Endothelial cell of umbilical vein (primary cell): ENCODE results near the gene GSG1L. TPM values are rescaled to one million over a fixed set of nuclear protein-coding genes. Genes with fewer than 3 reads are reported as not detected.

Experiments used
- BruUV-seq: library from RNA; stranded (reverse); fragments of 400-500 nt; replicated peaks from 2 replicates; lab custom pipeline; 2021; lab: Mats Ljungman, UMichigan
- CTCF ChIA-PET: fragments of 300-600, 350-600 bp; sonication (Branson Sonifier 250); formaldehyde crosslinking; loops from one replicate; lab custom pipeline; 2021; ENCODE audit warnings: antibody characterized with exemption, inconsistent platforms; lab: Charles Lee
- POLR2A ChIA-PET: fragments of 300-600, 350-600 bp; sonication (Branson Sonifier 250); formaldehyde crosslinking; loops from one replicate; lab custom pipeline; 2021; ENCODE audit warnings: antibody characterized with exemption, inconsistent platforms; lab: Charles Lee
- DNase-seq: peaks from one replicate; pipeline ENCODE4 v3.0.0-alpha.2; 2011; ENCODE audit warnings: low read depth, low spot score
- FAIRE-seq: peaks from 2 replicates; lab custom pipeline; 2011; peaks lifted over from hg19 to GRCh38; lab: Jason Lieb, UNC
- H2AFZ ChIP-seq: 2 replicates; pipeline ENCODE4 v1.6.0; 2012; ENCODE audit warnings: low read depth, low read length, control low read depth, inconsistent platforms
- H3K27ac ChIP-seq: 2 replicates; pipeline ENCODE4 v1.5.1; 2011; ENCODE audit warnings: low read depth, mild to moderate bottlenecking, control low read depth, low read length, moderate library complexity; ENCODE audit not compliant: insufficient read depth
- H3K27me3 ChIP-seq, 2 experiments: 2 replicates each; pipeline versions ENCODE4 v1.6.0 to v1.6.1; 2011; ENCODE audit warnings: low read length in 2 of 2, mixed read lengths in 1 of 2; ENCODE audit not compliant: control insufficient read depth in 2 of 2, insufficient read depth in 2 of 2
- H3K36me3 ChIP-seq, 2 experiments: 2 replicates in 1 of 2; 3 replicates in 1 of 2; pipeline ENCODE4 v1.5.1; 2011; ENCODE audit warnings: low read length in 2 of 2, mild to moderate bottlenecking in 1 of 2, moderate library complexity in 1 of 2; ENCODE audit not compliant: control insufficient read depth in 2 of 2, insufficient read depth in 2 of 2; ENCODE audit errors: extremely low read depth in 1 of 2
- H3K4me1 ChIP-seq: 3 replicates; pipeline ENCODE4 v1.5.1; 2011; ENCODE audit warnings: mild to moderate bottlenecking, low read length; ENCODE audit not compliant: control insufficient read depth, insufficient read depth; ENCODE audit errors: extremely low read depth
- H3K4me2 ChIP-seq: 2 replicates; pipeline ENCODE4 v1.6.1; 2011; ENCODE audit warnings: low read length, control low read depth, mixed read lengths; ENCODE audit not compliant: insufficient read depth
- H3K4me3 ChIP-seq, 3 experiments: fragments of 200-600 bp in 1 of 3; sonication (generic), shearing (Covaris generic) in 1 of 3; replicated peaks in 1 of 3; 2 replicates each; pipeline ENCODE4 v1.5.1; 2011 to 2016; ENCODE audit warnings: control low read depth in 3 of 3, low read length in 3 of 3, mild to moderate bottlenecking in 2 of 3, inconsistent platforms in 1 of 3, low read depth in 1 of 3, moderate library complexity in 1 of 3; ENCODE audit not compliant: insufficient read depth in 1 of 3
- H3K79me2 ChIP-seq: 2 replicates; pipeline ENCODE4 v1.6.0; 2012; ENCODE audit warnings: low read length, inconsistent platforms; ENCODE audit not compliant: control insufficient read depth, insufficient read depth
- H3K9ac ChIP-seq: replicated peaks from 2 replicates; pipeline ENCODE3; 2011; ENCODE audit warnings: low read length, control low read depth; ENCODE audit not compliant: insufficient read depth; ENCODE audit errors: extremely low read depth
- H3K9me1 ChIP-seq: replicated peaks from 3 replicates; pipeline ENCODE4 v1.6.0; 2011; ENCODE audit warnings: mild to moderate bottlenecking, low read length; ENCODE audit not compliant: control insufficient read depth, insufficient read depth; ENCODE audit errors: extremely low read depth
- H3K9me3 ChIP-seq: replicated peaks from 2 replicates; pipeline ENCODE4 v1.5.1; 2012; ENCODE audit warnings: low read length, inconsistent platforms; ENCODE audit not compliant: control insufficient read depth, insufficient read depth
- H4K20me1 ChIP-seq: replicated peaks from 2 replicates; pipeline ENCODE3; 2011; ENCODE audit warnings: mild to moderate bottlenecking, low read length; ENCODE audit not compliant: control insufficient read depth, insufficient read depth; ENCODE audit errors: extremely low read depth
- EZH2 ChIP-seq: IDR thresholded peaks from 2 replicates; pipeline ENCODE4 v1.6.1; 2012; ENCODE audit warnings: borderline replicate concordance, low read depth, mild to moderate bottlenecking, moderate library complexity, low read length, inconsistent platforms; ENCODE audit not compliant: severe bottlenecking
- FOS ChIP-seq: IDR thresholded peaks from 2 replicates; pipeline ENCODE4 v1.6.1; 2011; ENCODE audit warnings: mild to moderate bottlenecking, low read length, moderate library complexity, borderline replicate concordance; ENCODE audit not compliant: insufficient read depth
- GATA2 ChIP-seq: IDR thresholded peaks from 2 replicates; pipeline ENCODE4 v1.7.0; 2011; ENCODE audit warnings: low read depth, mild to moderate bottlenecking, moderate library complexity, mixed read lengths, low read length; ENCODE audit not compliant: insufficient read length, insufficient read depth
- JUN ChIP-seq: IDR thresholded peaks from 2 replicates; pipeline ENCODE4 v1.6.1; 2011; ENCODE audit warnings: borderline replicate concordance, low read depth; ENCODE audit not compliant: insufficient read length, insufficient read depth
- MYC ChIP-seq: IDR thresholded peaks from one replicate; pipeline ENCODE4 v1.6.1; 2011; ENCODE audit warnings: mild to moderate bottlenecking, low read depth, low read length
- POLR2A ChIP-seq: IDR thresholded peaks from 2 replicates; pipeline ENCODE4 v1.6.1; 2012; ENCODE audit warnings: low read depth, mild to moderate bottlenecking, control low read depth, low read length
- POLR2AphosphoS5 ChIP-seq: IDR thresholded peaks from 2 replicates; pipeline ENCODE4 v1.6.1; 2012; ENCODE audit warnings: low read depth, mild to moderate bottlenecking, control low read depth, low read length, moderate library complexity; ENCODE audit not compliant: insufficient read depth
- dilution Hi-C: fragments of 300-500 bp; cut with MboI; formaldehyde crosslinking; loops from one replicate; pipeline ENCODE4 v1.15.0; 2019; ENCODE audit warnings: low sequenced_read_pairs; ENCODE audit not compliant: extremely low pct_ligation_motif_present
- intact Hi-C: fragments of 100-400 bp; cut with micrococcal nuclease; formaldehyde crosslinking; loops from one replicate; pipeline ENCODE4 v1.10.0; 2022
- polyA plus RNA-seq, 4 experiments: library from polyadenylated mRNA; depleted of rRNA in 3 of 4; stranded (reverse) in 3 of 4; unstranded in 1 of 4; fragments of >200 nt; gene quantifications; 2 replicates each; pipeline versions ENCODE4 v1.2.1 to v1.2.3, GENCODE V29; 2011 to 2012; ENCODE audit warnings: missing spikeins in 1 of 4
- total RNA-seq: library from RNA; stranded (reverse); gene quantifications from 2 replicates; pipeline ENCODE4 v1.2.3, GENCODE V29; 2021
- TF ChIP-seq, protein P1 (sequence below): IDR thresholded peaks from 2 replicates; pipeline ENCODE4 v1.6.1; 2011; ENCODE audit not compliant: insufficient read depth, insufficient read length
- TF ChIP-seq, protein P2 (sequence below), 2 donors: IDR thresholded peaks; 1 replicate in 1 of 2; 2 replicates in 1 of 2; pipeline ENCODE4 v1.5.1; 2011; ENCODE audit warnings: low read length in 2 of 2, mild to moderate bottlenecking in 2 of 2, moderate library complexity in 2 of 2, control low read depth in 1 of 2, inconsistent platforms in 1 of 2, low read depth in 1 of 2; ENCODE audit not compliant: insufficient read depth in 1 of 2; ENCODE audit errors: extremely low read depth in 1 of 2

The GSG1L gene
- total and polyA plus RNA-seq, 2 donors (not counting 3 experiments of a cell fraction or from before 2014, with no cell fraction given): 0.06 TPM; not detected in 1

GRCh38 chr16:27892879-27893278, 170.6 kb downstream of the GSG1L start:
- no peak for FAIRE-seq
- no TSS peak for BruUV-seq
- H3K9ac ChIP-seq: no peak overlapping the region

More at GRCh38 chr16:27892879-27893278, 170.6 kb downstream of the GSG1L start:
- Histone ChIP-seq H3K4me2 (no peak overlapping the region), H3K27me3 (peaks cover 4 to 8% of the 10 kb centered on the region in 2 experiments), H3K4me3 (no peak overlapping the region), H3K79me2 (no peaks in the 10 kb centered on the region), H3K36me3 (no peaks in the 10 kb centered on the region), H2AFZ (no peak overlapping the region), H4K20me1 (no peaks in the 10 kb centered on the region), H3K4me1 (no peaks in the 10 kb centered on the region), H3K9me1 (no peaks in the 10 kb centered on the region), H3K9me3 (no peaks in the 10 kb centered on the region), H3K27ac (no peak overlapping the region)
- CTCF ChIA-PET: interaction anchor here (1.0 to 1.5 kb wide), 3 partner anchors 25 to 325 kb away, joined by 3 to 4 read pairs (median 3); no protein-coding TSS in a partner anchor
- POLR2A ChIA-PET: no interaction called here
- intact Hi-C loops: no loop called here
- dilution Hi-C loops: no loop called here
- TF ChIP-seq POLR2AphosphoS5 (no peak), POLR2A (no peak), GATA2 (no peak), FOS (no peak), MYC (no peak), JUN (no peak), EZH2 (no peak)
- TF ChIP-seq, protein P1, sequence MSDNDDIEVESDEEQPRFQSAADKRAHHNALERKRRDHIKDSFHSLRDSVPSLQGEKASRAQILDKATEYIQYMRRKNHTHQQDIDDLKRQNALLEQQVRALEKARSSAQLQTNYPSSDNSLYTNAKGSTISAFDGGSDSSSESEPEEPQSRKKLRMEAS: no peak
- TF ChIP-seq, protein P2, sequence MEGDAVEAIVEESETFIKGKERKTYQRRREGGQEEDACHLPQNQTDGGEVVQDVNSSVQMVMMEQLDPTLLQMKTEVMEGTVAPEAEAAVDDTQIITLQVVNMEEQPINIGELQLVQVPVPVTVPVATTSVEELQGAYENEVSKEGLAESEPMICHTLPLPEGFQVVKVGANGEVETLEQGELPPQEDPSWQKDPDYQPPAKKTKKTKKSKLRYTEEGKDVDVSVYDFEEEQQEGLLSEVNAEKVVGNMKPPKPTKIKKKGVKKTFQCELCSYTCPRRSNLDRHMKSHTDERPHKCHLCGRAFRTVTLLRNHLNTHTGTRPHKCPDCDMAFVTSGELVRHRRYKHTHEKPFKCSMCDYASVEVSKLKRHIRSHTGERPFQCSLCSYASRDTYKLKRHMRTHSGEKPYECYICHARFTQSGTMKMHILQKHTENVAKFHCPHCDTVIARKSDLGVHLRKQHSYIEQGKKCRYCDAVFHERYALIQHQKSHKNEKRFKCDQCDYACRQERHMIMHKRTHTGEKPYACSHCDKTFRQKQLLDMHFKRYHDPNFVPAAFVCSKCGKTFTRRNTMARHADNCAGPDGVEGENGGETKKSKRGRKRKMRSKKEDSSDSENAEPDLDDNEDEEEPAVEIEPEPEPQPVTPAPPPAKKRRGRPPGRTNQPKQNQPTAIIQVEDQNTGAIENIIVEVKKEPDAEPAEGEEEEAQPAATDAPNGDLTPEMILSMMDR (IDR thresholded peaks at IDR 0.05; ENCODE audit: extremely low read depth in 1 of 2, insufficient read depth in 1 of 2, low read depth in 1 of 2, low read length in 2 of 2): no peak
- DNase-seq: no peak
